Measurements from ENCODE around the gene GABRA4. TPM values are rescaled to one million over a fixed set of nuclear protein-coding genes. Genes with fewer than 3 reads are reported as not detected.

Gene GABRA4
- total RNA-seq, 4 donors from 2014 or later, result 0.16 TPM; not detected in 3

GRCh38 chr4:46975812-46976553 is 17.4 kb downstream of the GABRA4 start:
- intact Hi-C loops (cut with DNase I; ENCODE audit: low total_unique reads), result no loop called here

DNA sequence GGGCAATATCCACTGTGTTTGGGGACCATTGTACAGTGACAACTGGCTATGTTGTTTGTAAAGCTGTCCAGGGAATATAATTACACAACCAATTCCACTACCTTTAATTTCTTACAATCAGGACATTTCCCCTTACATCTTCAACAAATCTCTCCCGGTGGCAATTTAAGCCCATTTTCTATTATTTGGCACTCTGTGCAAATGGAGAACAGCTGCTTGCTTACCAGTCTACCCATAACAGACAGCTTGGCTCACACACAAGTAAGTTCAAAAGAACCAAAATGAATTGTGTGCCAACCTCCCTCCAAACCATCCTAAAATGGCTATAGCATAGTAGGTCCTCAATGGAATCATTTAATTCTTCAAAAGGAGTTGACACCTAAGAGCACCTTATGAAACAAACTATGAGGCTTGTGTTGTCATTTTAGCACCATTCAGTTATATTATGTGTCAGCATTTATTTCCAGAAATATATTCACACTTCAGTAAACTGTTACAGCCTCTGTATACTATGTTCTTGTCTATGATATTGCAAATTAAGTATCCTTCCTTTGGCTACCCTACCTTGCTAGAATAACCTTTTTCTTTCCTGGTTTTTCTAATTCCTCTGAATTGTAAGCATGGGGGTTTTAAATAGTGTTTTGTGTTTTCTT is 18.4 kb downstream of the GABRA4 start:
- Histone ChIP-seq H3K36me3 (no peaks in the 10 kb centered on the region), H3K27ac (no peak overlapping the region), H3K4me1 (no peaks in the 10 kb centered on the region), H3K9me3 (no peaks in the 10 kb centered on the region), H3K27me3 (no peaks in the 10 kb centered on the region), H3K4me3 (no peak overlapping the region)
- WGBS, 2 donors (ENCODE audit: low coverage in 1 of 2), result 50 to 85% methylated on average over 1 of the region's 1 CpG
- intact Hi-C loops (cut with DNase I; ENCODE audit: low total_unique reads), result no loop called here
- no peak for TF ChIP-seq POLR2A (IDR thresholded peaks at IDR 0.05)
- TF ChIP-seq EP300 (IDR thresholded peaks at IDR 0.05; ENCODE audit: low read depth), result no peak
- TF ChIP-seq, protein P1, sequence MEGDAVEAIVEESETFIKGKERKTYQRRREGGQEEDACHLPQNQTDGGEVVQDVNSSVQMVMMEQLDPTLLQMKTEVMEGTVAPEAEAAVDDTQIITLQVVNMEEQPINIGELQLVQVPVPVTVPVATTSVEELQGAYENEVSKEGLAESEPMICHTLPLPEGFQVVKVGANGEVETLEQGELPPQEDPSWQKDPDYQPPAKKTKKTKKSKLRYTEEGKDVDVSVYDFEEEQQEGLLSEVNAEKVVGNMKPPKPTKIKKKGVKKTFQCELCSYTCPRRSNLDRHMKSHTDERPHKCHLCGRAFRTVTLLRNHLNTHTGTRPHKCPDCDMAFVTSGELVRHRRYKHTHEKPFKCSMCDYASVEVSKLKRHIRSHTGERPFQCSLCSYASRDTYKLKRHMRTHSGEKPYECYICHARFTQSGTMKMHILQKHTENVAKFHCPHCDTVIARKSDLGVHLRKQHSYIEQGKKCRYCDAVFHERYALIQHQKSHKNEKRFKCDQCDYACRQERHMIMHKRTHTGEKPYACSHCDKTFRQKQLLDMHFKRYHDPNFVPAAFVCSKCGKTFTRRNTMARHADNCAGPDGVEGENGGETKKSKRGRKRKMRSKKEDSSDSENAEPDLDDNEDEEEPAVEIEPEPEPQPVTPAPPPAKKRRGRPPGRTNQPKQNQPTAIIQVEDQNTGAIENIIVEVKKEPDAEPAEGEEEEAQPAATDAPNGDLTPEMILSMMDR (IDR thresholded peaks at IDR 0.05), result no peak
- TF ChIP-seq POLR2AphosphoS5 (IDR thresholded peaks at IDR 0.05), result no peak
- in situ Hi-C loops (cut with MboI; ENCODE audit: low pct_ligation_motif_present in 1 of 4, low pct_unique_long_range_greater_than_20kb in 1 of 4, low sequenced_read_pairs in 3 of 4), result no loop called here
- no peak for DNase-seq

More at GRCh38 chr4:46975812-46976553, 17.4 kb downstream of the GABRA4 start:
- 74 to 79% methylated on average over 4 of the region's 4 CpGs for WGBS, 2 donors (ENCODE audit: low coverage in 1 of 2)
- in situ Hi-C loops (cut with MboI; ENCODE audit: low pct_ligation_motif_present in 1 of 4, low pct_unique_long_range_greater_than_20kb in 1 of 4, low sequenced_read_pairs in 3 of 4), result no loop called here
- H3K36me3 ChIP-seq, result no peaks in the 10 kb centered on the region
- TF ChIP-seq, protein P1 (IDR thresholded peaks at IDR 0.05), result no peak
- no peak for TF ChIP-seq EP300 (IDR thresholded peaks at IDR 0.05; ENCODE audit: low read depth)
- H3K9me3 ChIP-seq, result no peaks in the 10 kb centered on the region
- H3K4me3 ChIP-seq, result no peak overlapping the region
- H3K27me3 ChIP-seq, result no peaks in the 10 kb centered on the region
- no peak overlapping the region for H3K27ac ChIP-seq
- no peak for DNase-seq
- H3K4me1 ChIP-seq, result no peaks in the 10 kb centered on the region

GRCh38 chr4:46968847-46969246 is 24.5 kb downstream of the GABRA4 start:
- TF ChIP-seq POLR2AphosphoS5 (IDR thresholded peaks at IDR 0.05) (no peak), EP300 (IDR thresholded peaks at IDR 0.05; ENCODE audit: low read depth) (no peak), POLR2A (IDR thresholded peaks at IDR 0.05) (no peak)
- TF ChIP-seq, protein P1 (IDR thresholded peaks at IDR 0.05), result no peak
- no peak for DNase-seq
- Histone ChIP-seq H3K27me3 (no peaks in the 10 kb centered on the region), H3K4me1 (no peaks in the 10 kb centered on the region), H3K36me3 (no peaks in the 10 kb centered on the region), H3K9me3 (no peaks in the 10 kb centered on the region), H3K27ac (no peak overlapping the region), H3K4me3 (no peak overlapping the region)
- WGBS, 2 donors (ENCODE audit: low coverage in 1 of 2), result 88 to 89% methylated on average over 1 of the region's 1 CpG
- in situ Hi-C loops (cut with MboI; ENCODE audit: low pct_ligation_motif_present in 1 of 4, low pct_unique_long_range_greater_than_20kb in 1 of 4, low sequenced_read_pairs in 3 of 4), result no loop called here
- intact Hi-C loops (cut with DNase I; ENCODE audit: low total_unique reads), result no loop called here

DNA sequence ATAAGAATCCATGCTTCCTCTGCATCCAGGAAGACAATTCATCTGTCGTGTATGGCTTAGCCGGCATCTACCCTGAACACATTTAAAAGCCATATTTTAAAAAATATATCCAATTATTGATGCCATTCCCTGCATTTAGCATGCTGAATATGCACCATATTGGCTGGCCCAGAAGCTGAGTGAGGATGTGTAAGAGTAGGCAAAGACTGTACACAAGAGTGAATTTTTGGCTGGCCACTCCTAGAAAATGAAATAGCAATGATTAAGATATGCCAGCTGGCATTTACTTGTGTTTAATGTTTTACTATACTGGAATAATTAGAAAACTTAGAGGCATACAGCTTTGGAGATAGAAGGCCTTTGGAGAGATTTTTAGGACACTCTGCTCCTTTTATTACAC is 25.8 kb downstream of the GABRA4 start:
- intact Hi-C loops (cut with DNase I; ENCODE audit: low total_unique reads), result no loop called here
- Histone ChIP-seq H3K36me3 (no peaks in the 10 kb centered on the region), H3K4me3 (no peak overlapping the region), H3K4me1 (no peaks in the 10 kb centered on the region), H3K27ac (no peak overlapping the region), H3K27me3 (no peaks in the 10 kb centered on the region), H3K9me3 (no peaks in the 10 kb centered on the region)
- TF ChIP-seq, protein P1 (IDR thresholded peaks at IDR 0.05), result no peak
- TF ChIP-seq EP300 (IDR thresholded peaks at IDR 0.05; ENCODE audit: low read depth), result no peak
- TF ChIP-seq POLR2AphosphoS5 (IDR thresholded peaks at IDR 0.05), result no peak
- no peak for TF ChIP-seq POLR2A (IDR thresholded peaks at IDR 0.05)
- WGBS, 2 donors (ENCODE audit: low coverage in 1 of 2), result 90 to 93% methylated on average over 2 of the region's 2 CpGs
- in situ Hi-C loops (cut with MboI; ENCODE audit: low pct_ligation_motif_present in 1 of 4, low pct_unique_long_range_greater_than_20kb in 1 of 4, low sequenced_read_pairs in 3 of 4), result no loop called here
- no peak for DNase-seq

Data from transverse colon (tissue), 4 donors.